Measurements from ENCODE around the gene AQP4. TPM values are rescaled to one million over a fixed set of nuclear protein-coding genes. Genes with fewer than 3 reads are reported as not detected.

Gene AQP4
- total RNA-seq, 5 donors from 2014 or later (not counting 1 experiment from before 2014, with no cell fraction given), result 0.10 to 0.35 (median 0.25) TPM; not detected in 2

DNA sequence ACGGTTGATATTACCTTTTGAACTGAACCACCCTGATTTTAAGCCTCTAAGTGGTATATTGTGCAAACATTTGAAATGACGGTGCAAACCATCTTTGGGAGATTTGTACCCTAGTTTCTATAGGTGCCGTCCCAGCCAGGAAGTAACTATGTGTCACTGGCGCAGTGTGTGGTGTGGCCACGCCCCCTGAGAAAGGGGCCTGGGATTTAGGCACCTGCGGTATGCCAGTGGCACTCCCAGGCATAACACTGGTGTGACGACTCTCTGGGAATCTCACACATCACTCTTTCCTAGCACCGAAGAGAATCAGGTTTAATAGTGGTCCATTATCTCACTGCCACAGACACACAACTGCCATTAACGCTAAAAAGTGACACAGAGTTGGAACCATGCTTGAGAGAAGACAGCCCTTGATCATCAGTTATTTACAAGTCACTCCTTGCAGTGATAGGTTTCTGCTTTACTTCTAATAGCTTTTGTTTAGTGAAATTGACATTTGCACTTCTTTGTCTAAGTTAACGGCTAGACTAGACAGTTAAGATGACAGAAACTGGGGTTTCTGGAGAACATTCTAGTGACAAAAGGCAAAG, 11.1 kb downstream of the AQP4 start:
- CTCF ChIA-PET, result no interaction called here
- 86% methylated on average over 7 of the region's 10 CpGs for WGBS (ENCODE audit: insufficient coverage)
- no peaks in the 10 kb centered on the region for H3K36me3 Mint-ChIP-seq
- DNase-seq (no peak), ATAC-seq (replicated peaks in 1 of 4) (no peak)
- no peaks in the 10 kb centered on the region for H3K4me1 Mint-ChIP-seq
- H3K27ac Mint-ChIP-seq, result no peak overlapping the region
- POLR2A ChIA-PET, result no interaction called here
- no peaks in the 10 kb centered on the region for H3K9me3 ChIP-seq
- H3K36me3 ChIP-seq (ENCODE audit: control insufficient read depth in 2 of 2, extremely low read depth in 1 of 2, insufficient read depth in 1 of 2, low read length in 1 of 2), result no peaks in the 10 kb centered on the region
- H3K27me3 ChIP-seq (replicated peaks in 1 of 2; ENCODE audit: control insufficient read depth in 2 of 2, extremely low read depth in 1 of 2, insufficient read depth in 2 of 2, low read length in 1 of 2), result no peaks in the 10 kb centered on the region
- H3K4me3 Mint-ChIP-seq, result no peak overlapping the region
- no peak overlapping the region for H3K4me3 ChIP-seq (ENCODE audit: control insufficient read depth in 1 of 2, extremely low read depth in 1 of 2, low read length in 1 of 2)
- H3K27ac ChIP-seq (ENCODE audit: low read length), result no peak overlapping the region
- no peaks in the 10 kb centered on the region for H3K4me1 ChIP-seq (ENCODE audit: control insufficient read depth in 1 of 2, extremely low read depth in 1 of 2, insufficient read depth in 2 of 2, low read length in 2 of 2)
- H3K27me3 Mint-ChIP-seq, result no peaks in the 10 kb centered on the region
- peaks cover 0 to 2% (median 0%) of the 10 kb centered on the region in 3 donors for H3K9me3 Mint-ChIP-seq

DNA sequence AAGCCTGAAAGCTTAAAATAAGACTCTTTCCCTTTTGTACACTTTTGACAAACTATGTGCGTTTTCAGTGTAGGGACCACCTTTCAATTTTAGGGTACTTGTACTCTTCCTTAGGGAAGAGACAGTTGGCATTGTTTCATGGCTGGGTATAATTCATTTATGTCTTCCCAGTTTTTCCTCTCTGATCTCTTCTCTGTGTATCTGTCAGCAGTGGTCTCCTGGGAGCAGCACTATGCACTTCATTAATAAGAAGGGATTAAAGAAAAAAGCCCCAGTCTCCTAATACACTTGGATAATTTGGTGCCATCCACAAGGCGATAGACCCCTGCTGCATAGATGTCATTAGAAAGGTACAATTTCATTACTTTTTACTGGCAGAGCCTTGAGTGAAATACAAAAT, 12.1 kb downstream of the AQP4 start:
- Histone ChIP-seq H3K4me3 (ENCODE audit: control insufficient read depth in 1 of 2, extremely low read depth in 1 of 2, low read length in 1 of 2) (no peak overlapping the region), H3K27me3 (replicated peaks in 1 of 2; ENCODE audit: control insufficient read depth in 2 of 2, extremely low read depth in 1 of 2, insufficient read depth in 2 of 2, low read length in 1 of 2) (no peaks in the 10 kb centered on the region), H3K36me3 (ENCODE audit: control insufficient read depth in 2 of 2, extremely low read depth in 1 of 2, insufficient read depth in 1 of 2, low read length in 1 of 2) (no peaks in the 10 kb centered on the region), H3K4me1 (ENCODE audit: control insufficient read depth in 1 of 2, extremely low read depth in 1 of 2, insufficient read depth in 2 of 2, low read length in 2 of 2) (no peaks in the 10 kb centered on the region), H3K9me3 (no peaks in the 10 kb centered on the region), H3K27ac (ENCODE audit: low read length) (no peak overlapping the region)
- CTCF ChIA-PET, result no interaction called here
- no CpG with 5 or more reads among the region's 2 CpGs for WGBS (ENCODE audit: insufficient coverage)
- H3K36me3 Mint-ChIP-seq, result no peaks in the 10 kb centered on the region
- peaks cover 0 to 2% (median 0%) of the 10 kb centered on the region in 3 donors for H3K9me3 Mint-ChIP-seq
- H3K4me1 Mint-ChIP-seq, result no peaks in the 10 kb centered on the region
- ATAC-seq (replicated peaks in 1 of 4), result no peak
- no peak overlapping the region for H3K4me3 Mint-ChIP-seq
- POLR2A ChIA-PET, result no interaction called here
- no peak for DNase-seq
- no peaks in the 10 kb centered on the region for H3K27me3 Mint-ChIP-seq
- no peak overlapping the region for H3K27ac Mint-ChIP-seq

DNA sequence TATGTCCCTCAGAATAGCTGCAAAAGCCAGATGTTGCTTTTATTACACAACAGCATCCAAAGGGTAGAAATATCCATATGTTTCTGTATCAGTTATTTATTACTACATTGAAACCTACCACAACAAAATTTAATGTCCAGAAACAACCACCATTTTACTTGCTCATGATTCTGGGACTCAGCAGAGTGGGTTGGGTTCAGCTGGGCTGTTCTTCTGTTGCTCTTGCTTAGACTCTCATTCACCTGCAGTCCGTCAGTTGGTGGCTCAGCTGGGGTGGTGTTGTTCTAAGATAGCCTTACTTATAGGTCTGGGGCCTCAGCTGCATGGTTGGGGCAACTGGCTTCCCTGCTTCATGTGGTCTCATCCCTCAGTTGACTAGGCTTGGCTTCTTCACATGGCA, 21.7 kb downstream of the AQP4 start:
- no peak overlapping the region for H3K4me3 ChIP-seq (ENCODE audit: control insufficient read depth in 1 of 2, extremely low read depth in 1 of 2, low read length in 1 of 2)
- no peaks in the 10 kb centered on the region for H3K36me3 Mint-ChIP-seq
- no peaks in the 10 kb centered on the region for H3K36me3 ChIP-seq (ENCODE audit: control insufficient read depth in 2 of 2, extremely low read depth in 1 of 2, insufficient read depth in 1 of 2, low read length in 1 of 2)
- H3K4me3 Mint-ChIP-seq, result no peak overlapping the region
- DNase-seq (no peak), ATAC-seq (replicated peaks in 1 of 4) (no peak)
- WGBS (ENCODE audit: insufficient coverage), result 63% methylated on average over 1 of the region's 1 CpG
- CTCF ChIA-PET, result no interaction called here
- no peaks in the 10 kb centered on the region for H3K9me3 ChIP-seq
- H3K4me1 ChIP-seq (ENCODE audit: control insufficient read depth in 1 of 2, extremely low read depth in 1 of 2, insufficient read depth in 2 of 2, low read length in 2 of 2), result no peaks in the 10 kb centered on the region
- H3K27me3 ChIP-seq (replicated peaks in 1 of 2; ENCODE audit: control insufficient read depth in 2 of 2, extremely low read depth in 1 of 2, insufficient read depth in 2 of 2, low read length in 1 of 2), result no peaks in the 10 kb centered on the region
- no peak overlapping the region for H3K27ac ChIP-seq (ENCODE audit: low read length)
- POLR2A ChIA-PET, result interaction anchor here in 1 of 2 donors (0.6 kb wide), 2 partner anchors 24 to 123 kb away, joined by 3 read pairs; no protein-coding TSS in a partner anchor
- no peaks in the 10 kb centered on the region for H3K4me1 Mint-ChIP-seq
- H3K9me3 Mint-ChIP-seq, result peaks cover 0 to 11% (median 6%) of the 10 kb centered on the region in 3 donors
- H3K27me3 Mint-ChIP-seq, result no peaks in the 10 kb centered on the region
- no peak overlapping the region for H3K27ac Mint-ChIP-seq

DNA sequence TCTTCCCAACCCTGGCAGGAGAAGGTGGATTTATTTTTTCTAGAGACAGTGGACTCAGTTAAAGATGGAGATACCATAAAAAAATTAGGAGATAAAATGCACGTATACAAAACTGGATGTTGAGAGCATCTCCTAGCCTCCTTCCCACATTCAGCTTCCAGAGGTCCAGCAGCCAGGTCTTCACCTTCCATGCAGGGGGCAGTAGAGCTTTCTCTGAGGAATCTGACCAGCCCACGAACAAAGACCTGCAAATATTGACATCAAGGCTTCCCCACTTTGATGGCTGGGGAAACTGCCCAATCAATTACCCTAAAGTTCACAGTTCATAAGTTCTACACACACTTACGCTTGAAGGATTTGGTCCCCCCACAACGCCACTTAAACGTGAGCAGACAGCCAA, 24.5 kb downstream of the AQP4 start:
- no peak overlapping the region for H3K4me3 Mint-ChIP-seq
- DNase-seq (no peak), ATAC-seq (replicated peaks in 1 of 4) (no peak)
- H3K36me3 ChIP-seq (ENCODE audit: control insufficient read depth in 2 of 2, extremely low read depth in 1 of 2, insufficient read depth in 1 of 2, low read length in 1 of 2), result no peaks in the 10 kb centered on the region
- H3K36me3 Mint-ChIP-seq, result no peaks in the 10 kb centered on the region
- no peaks in the 10 kb centered on the region for H3K9me3 ChIP-seq
- H3K27me3 Mint-ChIP-seq, result no peaks in the 10 kb centered on the region
- no peaks in the 10 kb centered on the region for H3K4me1 ChIP-seq (ENCODE audit: control insufficient read depth in 1 of 2, extremely low read depth in 1 of 2, insufficient read depth in 2 of 2, low read length in 2 of 2)
- no peaks in the 10 kb centered on the region for H3K27me3 ChIP-seq (replicated peaks in 1 of 2; ENCODE audit: control insufficient read depth in 2 of 2, extremely low read depth in 1 of 2, insufficient read depth in 2 of 2, low read length in 1 of 2)
- peaks cover 0 to 11% (median 6%) of the 10 kb centered on the region in 3 donors for H3K9me3 Mint-ChIP-seq
- no peak overlapping the region for H3K27ac ChIP-seq (ENCODE audit: low read length)
- no peak overlapping the region for H3K27ac Mint-ChIP-seq
- 69% methylated on average over 3 of the region's 5 CpGs for WGBS (ENCODE audit: insufficient coverage)
- no peak overlapping the region for H3K4me3 ChIP-seq (ENCODE audit: control insufficient read depth in 1 of 2, extremely low read depth in 1 of 2, low read length in 1 of 2)
- no peaks in the 10 kb centered on the region for H3K4me1 Mint-ChIP-seq
- CTCF ChIA-PET, result no interaction called here
- POLR2A ChIA-PET, result no interaction called here

DNA sequence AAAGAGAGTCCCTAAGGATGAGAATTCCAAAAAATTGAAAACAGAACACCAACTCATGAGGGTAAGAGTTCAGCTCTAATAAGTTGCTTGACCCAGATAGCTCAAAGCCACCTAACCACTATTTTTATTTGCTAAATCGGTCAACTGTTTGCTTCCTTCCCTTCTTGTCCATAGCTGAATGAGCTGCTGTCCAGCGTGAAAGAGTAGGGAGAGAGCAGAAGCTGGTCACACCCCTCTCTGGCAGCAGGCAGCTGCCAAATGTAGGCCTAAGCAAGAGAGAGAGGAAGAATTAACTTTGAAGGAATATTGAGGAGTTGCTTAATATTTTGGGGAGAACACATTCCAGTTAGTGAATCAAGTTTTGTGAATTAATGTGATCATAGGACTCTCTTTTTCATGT, 25.9 kb downstream of the AQP4 start:
- Histone ChIP-seq H3K4me1 (ENCODE audit: control insufficient read depth in 1 of 2, extremely low read depth in 1 of 2, insufficient read depth in 2 of 2, low read length in 2 of 2) (no peaks in the 10 kb centered on the region), H3K4me3 (ENCODE audit: control insufficient read depth in 1 of 2, extremely low read depth in 1 of 2, low read length in 1 of 2) (no peak overlapping the region), H3K27me3 (replicated peaks in 1 of 2; ENCODE audit: control insufficient read depth in 2 of 2, extremely low read depth in 1 of 2, insufficient read depth in 2 of 2, low read length in 1 of 2) (no peaks in the 10 kb centered on the region), H3K27ac (ENCODE audit: low read length) (no peak overlapping the region), H3K36me3 (ENCODE audit: control insufficient read depth in 2 of 2, extremely low read depth in 1 of 2, insufficient read depth in 1 of 2, low read length in 1 of 2) (no peaks in the 10 kb centered on the region), H3K9me3 (no peaks in the 10 kb centered on the region)
- Mint-ChIP-seq H3K36me3 (no peaks in the 10 kb centered on the region), H3K4me3 (no peak overlapping the region), H3K27ac (no peak overlapping the region), H3K27me3 (no peaks in the 10 kb centered on the region), H3K9me3 (peaks cover 0 to 6% (median 6%) of the 10 kb centered on the region in 3 donors), H3K4me1 (no peaks in the 10 kb centered on the region)
- ChIA-PET CTCF (no interaction called here), POLR2A (no interaction called here)
- no CpG with 5 or more reads among the region's 2 CpGs for WGBS (ENCODE audit: insufficient coverage)
- DNase-seq (no peak), ATAC-seq (replicated peaks in 1 of 4) (no peak)

DNA sequence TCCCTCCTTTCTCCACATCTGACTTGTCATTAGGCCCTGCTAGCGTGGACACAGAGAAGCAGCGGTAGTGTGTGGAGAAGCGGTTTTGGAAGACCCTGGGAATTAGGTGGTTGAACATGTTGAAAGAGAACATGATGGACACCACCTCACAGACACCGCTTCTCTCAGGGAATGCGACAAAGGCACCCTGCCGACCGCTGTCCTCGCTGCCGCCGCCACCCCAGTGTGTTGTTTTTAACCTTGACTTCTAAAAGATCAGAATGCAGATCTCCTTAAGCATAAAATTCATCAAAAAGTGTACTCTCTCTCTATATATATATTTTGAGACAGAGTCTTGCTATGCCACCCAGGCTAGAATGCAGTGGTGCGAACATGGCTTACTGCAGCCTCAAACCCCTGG, 33.2 kb downstream of the AQP4 start:
- H3K27me3 Mint-ChIP-seq, result no peaks in the 10 kb centered on the region
- H3K4me3 Mint-ChIP-seq, result no peak overlapping the region
- H3K4me1 ChIP-seq (ENCODE audit: control insufficient read depth in 1 of 2, extremely low read depth in 1 of 2, insufficient read depth in 2 of 2, low read length in 2 of 2), result no peaks in the 10 kb centered on the region
- no peaks in the 10 kb centered on the region for H3K27me3 ChIP-seq (replicated peaks in 1 of 2; ENCODE audit: control insufficient read depth in 2 of 2, extremely low read depth in 1 of 2, insufficient read depth in 2 of 2, low read length in 1 of 2)
- no peaks in the 10 kb centered on the region for H3K36me3 ChIP-seq (ENCODE audit: control insufficient read depth in 2 of 2, extremely low read depth in 1 of 2, insufficient read depth in 1 of 2, low read length in 1 of 2)
- WGBS (ENCODE audit: insufficient coverage), result no CpG with 5 or more reads among the region's 11 CpGs
- H3K9me3 ChIP-seq, result no peaks in the 10 kb centered on the region
- H3K36me3 Mint-ChIP-seq, result no peaks in the 10 kb centered on the region
- H3K27ac Mint-ChIP-seq, result no peak overlapping the region
- H3K27ac ChIP-seq (ENCODE audit: low read length), result no peak overlapping the region
- H3K4me1 Mint-ChIP-seq, result no peaks in the 10 kb centered on the region
- CTCF ChIA-PET, result no interaction called here
- DNase-seq (no peak), ATAC-seq (replicated peaks in 1 of 4) (no peak)
- POLR2A ChIA-PET, result interaction anchor here in 1 of 2 donors (0.6 kb wide), 1 partner anchor 73 kb away, joined by 3 read pairs; no protein-coding TSS in a partner anchor
- no peak overlapping the region for H3K4me3 ChIP-seq (ENCODE audit: control insufficient read depth in 1 of 2, extremely low read depth in 1 of 2, low read length in 1 of 2)
- H3K9me3 Mint-ChIP-seq, result peaks cover 0 to 3% (median 0%) of the 10 kb centered on the region in 3 donors

DNA sequence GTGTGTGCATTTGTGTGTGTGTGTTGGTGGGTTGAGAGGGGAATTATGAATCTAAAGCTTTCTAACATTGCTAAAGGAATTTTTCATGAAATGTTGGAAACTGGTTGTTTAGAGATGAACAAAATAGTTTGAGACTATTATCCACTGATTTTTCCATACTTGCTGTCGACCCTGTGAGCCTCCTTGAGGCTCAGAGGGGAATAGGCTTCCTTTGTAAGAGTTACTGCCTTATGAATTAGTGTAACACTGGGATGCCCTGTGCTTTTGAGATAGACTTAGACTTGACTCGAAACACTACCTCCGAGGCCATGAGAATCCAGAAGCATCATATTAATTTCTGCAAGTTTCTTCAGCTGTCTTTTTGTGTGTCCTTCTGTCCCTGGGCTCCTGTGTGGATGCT, 37.9 kb downstream of the AQP4 start:
- WGBS (ENCODE audit: insufficient coverage), result 50% methylated on average over 2 of the region's 3 CpGs
- Histone ChIP-seq H3K27ac (ENCODE audit: low read length) (no peak overlapping the region), H3K4me1 (ENCODE audit: control insufficient read depth in 1 of 2, extremely low read depth in 1 of 2, insufficient read depth in 2 of 2, low read length in 2 of 2) (no peaks in the 10 kb centered on the region), H3K9me3 (no peaks in the 10 kb centered on the region), H3K36me3 (ENCODE audit: control insufficient read depth in 2 of 2, extremely low read depth in 1 of 2, insufficient read depth in 1 of 2, low read length in 1 of 2) (no peaks in the 10 kb centered on the region), H3K27me3 (replicated peaks in 1 of 2; ENCODE audit: control insufficient read depth in 2 of 2, extremely low read depth in 1 of 2, insufficient read depth in 2 of 2, low read length in 1 of 2) (no peaks in the 10 kb centered on the region), H3K4me3 (ENCODE audit: control insufficient read depth in 1 of 2, extremely low read depth in 1 of 2, low read length in 1 of 2) (no peak overlapping the region)
- H3K27ac Mint-ChIP-seq, result no peak overlapping the region
- ATAC-seq (replicated peaks in 1 of 4) (no peak), DNase-seq (no peak)
- no peaks in the 10 kb centered on the region for H3K4me1 Mint-ChIP-seq
- H3K9me3 Mint-ChIP-seq, result peaks cover 0 to 3% (median 0%) of the 10 kb centered on the region in 3 donors
- H3K4me3 Mint-ChIP-seq, result no peak overlapping the region
- CTCF ChIA-PET, result no interaction called here
- no peaks in the 10 kb centered on the region for H3K27me3 Mint-ChIP-seq
- H3K36me3 Mint-ChIP-seq, result no peaks in the 10 kb centered on the region
- POLR2A ChIA-PET, result no interaction called here
